HG03520 (cell line): ENCODE results near the gene GPR153.

Experiments
- ATAC-seq: cut with Tn5 transposase; IDR thresholded peaks from one replicate; pipeline ENCODE4 v1.9.1; 2021; ENCODE audit warnings: mild to moderate bottlenecking, moderate library complexity; ENCODE audit not compliant: unreplicated experiment

The GPR153 gene

DNA sequence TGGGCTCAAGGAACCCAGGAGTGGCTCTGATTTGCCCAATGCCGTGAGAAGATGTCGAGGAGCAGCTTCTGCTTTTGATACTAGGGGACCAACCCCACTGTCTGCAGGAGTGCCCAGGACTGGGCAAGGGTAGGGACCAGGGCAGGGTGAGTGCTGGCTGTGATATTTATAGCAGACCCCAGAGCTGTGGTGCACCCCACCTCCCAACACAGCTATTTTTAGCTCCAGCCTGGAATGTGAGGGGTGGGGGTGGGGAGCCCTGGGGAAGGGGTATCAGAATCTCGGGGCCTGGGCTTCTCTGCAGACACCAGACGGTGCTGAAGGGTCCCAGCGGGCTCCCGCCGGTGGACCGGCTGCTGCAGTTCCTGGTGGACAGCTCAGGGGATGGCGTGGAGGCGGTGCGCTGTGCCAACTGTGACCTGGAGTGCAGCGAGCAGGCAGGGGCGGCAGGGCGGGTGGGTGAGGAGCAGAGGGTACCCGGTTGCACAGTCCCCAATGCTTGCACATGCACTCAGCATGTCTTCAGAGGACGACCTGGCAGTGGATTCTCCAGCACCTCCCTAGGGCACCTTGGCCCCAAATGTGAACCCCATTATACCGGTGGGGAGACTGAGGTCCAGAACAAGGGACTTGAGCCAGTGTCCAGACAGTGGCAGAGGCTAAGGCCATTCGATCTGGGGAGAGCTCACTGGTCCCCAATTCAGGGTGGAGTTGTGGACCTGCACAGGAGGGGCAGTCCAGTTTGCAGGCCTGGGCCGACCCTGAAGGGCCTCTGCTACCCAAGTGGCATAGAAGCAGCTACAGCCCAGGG, 53.6 kb downstream of the GPR153 start:
- no peak for ATAC-seq

- no peak for ATAC-seq
These were observed 54.4 kb downstream of the GPR153 start for GRCh38 chr1:6206520-6206855.

- peak; percentile 63 for ATAC-seq
These were observed 54.9 kb downstream of the GPR153 start, which contains the start of gene RNF207 for GRCh38 chr1:6205849-6206519. RNF207 (plus strand) TSS chr1:6206119; CDS start chr1:6206536, 417 bp downstream.

DNA sequence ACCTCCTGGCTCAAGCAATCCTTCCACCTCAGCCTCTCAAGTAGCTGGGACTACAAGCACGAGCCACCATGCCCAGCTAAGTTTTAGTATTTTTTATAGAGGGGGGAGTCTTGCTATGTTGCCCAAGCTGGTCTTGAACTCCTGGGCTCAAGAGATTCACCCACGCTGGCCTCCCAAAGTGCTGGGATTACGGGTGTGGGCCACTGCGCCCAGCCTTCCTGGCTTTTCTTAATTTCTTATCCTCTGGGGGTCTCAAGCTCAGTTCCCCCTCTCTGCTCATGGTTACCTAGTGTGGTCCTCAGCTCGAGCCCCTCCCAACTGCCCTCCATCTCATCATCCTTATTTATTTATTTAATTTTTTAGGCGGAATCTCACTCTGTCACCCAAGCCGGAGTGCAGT, 58.6 kb downstream of the GPR153 start:
- no peak for ATAC-seq

DNA sequence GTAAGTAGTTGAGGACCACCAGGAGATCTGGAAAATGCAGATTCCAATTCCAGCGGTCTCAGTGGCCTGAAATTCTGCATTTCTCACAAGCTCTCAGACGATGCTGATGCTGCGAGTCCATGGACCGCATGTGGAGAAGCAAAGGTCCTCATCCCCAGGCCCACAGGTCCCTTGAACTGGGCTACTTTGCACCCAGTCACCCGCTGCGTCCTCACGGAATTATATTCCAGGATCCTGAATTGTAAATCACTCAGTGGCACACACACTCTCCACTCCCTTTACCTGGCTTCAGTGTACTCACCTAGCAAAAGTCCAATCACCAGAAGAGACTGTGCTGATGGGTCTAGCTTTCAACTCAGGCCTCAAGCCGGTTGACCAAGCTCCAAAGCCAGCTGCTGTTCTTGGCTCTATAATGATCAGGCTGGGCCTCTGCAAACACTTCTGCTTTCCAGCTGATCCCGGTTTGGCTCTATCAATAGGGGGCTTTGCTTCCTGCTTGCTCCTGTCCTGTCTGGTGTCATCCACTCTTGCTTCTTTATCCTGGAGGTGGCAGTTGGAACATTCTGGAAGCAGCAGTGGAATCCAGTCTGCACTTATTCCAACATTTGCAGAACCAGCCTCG, 60.6 kb downstream of the GPR153 start:
- ATAC-seq, result no peak

DNA sequence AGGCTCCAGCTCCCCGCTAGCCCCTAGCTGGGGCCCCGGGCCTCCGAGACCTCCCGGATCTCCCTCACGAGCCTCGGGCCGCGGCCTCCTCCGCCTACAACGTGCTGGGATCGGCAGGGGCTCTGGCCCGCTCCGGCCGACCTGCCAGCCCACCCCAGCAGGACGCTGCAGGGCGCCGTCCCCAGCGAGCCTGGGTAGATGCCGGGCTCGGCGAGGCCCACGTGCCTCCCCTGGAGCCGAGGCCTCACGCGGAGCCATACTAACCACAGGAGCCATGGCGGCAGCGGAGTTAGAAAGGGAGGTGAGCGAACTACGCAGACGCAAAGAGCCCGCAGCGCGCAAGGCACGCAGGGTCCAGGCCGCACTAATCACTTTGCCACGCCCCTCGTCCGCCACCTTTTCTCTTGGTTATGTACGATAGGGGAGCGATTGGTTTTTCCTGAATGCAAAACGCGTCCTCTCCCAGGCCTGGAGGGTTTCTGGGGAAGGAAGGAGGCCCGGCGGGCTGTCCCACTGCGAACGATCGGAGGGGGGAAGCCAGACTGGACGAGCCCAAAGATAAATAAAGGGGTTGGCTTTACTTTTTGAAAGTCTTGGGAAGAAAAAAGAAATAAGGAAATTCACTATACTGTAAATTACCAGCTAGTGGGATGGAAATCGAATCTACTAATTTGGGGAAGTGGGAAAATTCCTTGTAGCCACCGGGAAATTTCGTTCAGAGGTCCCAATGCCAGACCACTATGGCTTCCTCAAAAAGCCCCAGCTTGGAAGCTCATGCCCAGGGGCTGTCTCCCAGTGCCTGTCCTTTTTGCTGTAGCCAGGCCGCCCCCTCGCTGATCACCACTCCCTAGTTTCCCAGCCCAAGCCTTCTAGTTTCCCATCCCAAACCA, 61.4 kb downstream of the GPR153 start, which contains the start of gene RPL22:
Gene RPL22, minus strand, starts transcription at position 298 of the 890 bp plus-strand sequence. Its CDS starts 22 bp downstream, at position 276.
- ATAC-seq, result peak; percentile 95

DNA sequence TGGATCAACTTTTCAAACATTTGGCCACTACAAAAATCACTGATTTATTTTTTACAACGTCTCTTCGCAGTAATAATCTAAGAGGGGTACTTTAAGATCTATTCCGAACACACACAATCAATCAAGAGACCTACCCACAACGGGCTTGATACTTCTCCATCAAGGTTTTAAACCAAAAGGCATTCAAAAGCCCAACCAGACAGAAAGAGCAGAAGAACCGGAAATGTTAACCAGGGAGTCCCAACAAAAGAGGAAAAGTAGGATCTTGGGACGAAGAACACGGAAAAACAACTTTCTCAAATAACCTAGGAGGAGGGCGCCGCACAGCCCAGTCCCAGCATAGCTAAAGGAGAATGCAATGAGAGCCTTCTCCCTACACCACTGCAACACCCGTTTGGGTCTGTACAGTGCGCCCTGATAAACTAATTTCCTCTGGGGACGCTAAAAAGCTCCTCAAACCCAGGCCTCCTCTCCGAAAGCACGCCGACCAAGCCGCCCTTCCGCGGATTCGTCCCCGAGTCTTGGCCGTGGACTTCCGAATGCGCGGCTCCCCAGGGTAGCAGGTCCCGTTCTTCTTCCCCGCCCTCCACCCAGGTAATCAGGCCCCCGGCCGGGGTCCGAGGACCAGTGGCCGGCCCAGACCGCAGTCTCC, 62.1 kb downstream of the GPR153 start:
- ATAC-seq, result peak; percentile 2

DNA sequence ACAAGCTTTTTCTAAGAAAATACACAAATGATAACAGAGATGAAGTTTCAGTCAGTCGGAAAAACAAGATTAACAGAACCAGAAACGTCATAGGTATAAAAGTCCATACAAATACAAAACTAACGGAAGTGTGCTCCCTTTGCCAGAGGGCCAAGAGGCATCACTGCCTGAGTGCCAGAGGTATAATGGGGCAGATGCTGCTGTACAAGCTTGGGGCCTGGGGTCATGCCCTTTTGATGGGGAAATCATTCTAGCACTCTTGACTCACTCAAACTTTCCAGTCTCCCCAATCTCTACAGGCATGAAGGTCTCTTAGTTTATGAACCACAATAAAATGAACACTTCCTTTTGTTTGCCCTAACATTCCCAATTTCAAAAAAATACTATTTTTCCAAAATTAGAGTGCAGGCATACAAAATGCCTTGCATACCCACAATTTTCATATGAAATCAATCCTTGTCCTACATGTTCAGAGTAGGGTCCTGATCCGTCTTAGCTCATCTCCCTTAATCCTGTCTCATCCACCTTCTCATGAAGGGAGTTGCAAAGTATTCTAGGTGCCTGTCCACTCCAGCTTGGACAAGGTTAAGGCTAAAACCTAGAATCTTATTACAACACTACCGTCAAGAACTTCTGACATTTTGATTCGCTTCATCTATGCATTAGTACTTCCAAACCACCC, 63.0 kb downstream of the GPR153 start:
- no peak for ATAC-seq
